SK-N-SH treated with all-trans-retinoic acid at 6 μM for 48 hours (cell line): ENCODE measurements around the gene CYP2S1.

Experiments used
- BACH2 ChIP-seq: fragments of 250-450 bp; sonication (Bioruptor Pico); IDR thresholded peaks from 2 replicates; pipeline ENCODE4 v1.9.0; 2021; ENCODE audit warnings: mild to moderate bottlenecking, borderline replicate concordance
- GLIS3 ChIP-seq: fragments of 250-450 bp; sonication (Bioruptor Pico); IDR thresholded peaks from 2 replicates; pipeline ENCODE4 v1.5.0; 2020; ENCODE audit warnings: mild to moderate bottlenecking, moderate library complexity
- ISL1 ChIP-seq: fragments of 250-450 bp; sonication (Bioruptor Pico); IDR thresholded peaks from 2 replicates; pipeline ENCODE4 v2.1.2; 2022; ENCODE audit warnings: mild to moderate bottlenecking, moderate library complexity
- OSR1 ChIP-seq: fragments of 250-450 bp; sonication (Bioruptor Pico); IDR thresholded peaks from 2 replicates; pipeline ENCODE4 v1.8.0; 2022; ENCODE audit warnings: moderate library complexity, mild to moderate bottlenecking, inconsistent platforms
- PATZ1 ChIP-seq: fragments of 250-450 bp; sonication (Bioruptor Pico); IDR thresholded peaks from 2 replicates; pipeline ENCODE4 v1.8.0; 2020; ENCODE audit warnings: mild to moderate bottlenecking, moderate library complexity, borderline replicate concordance
- SNAI2 ChIP-seq: fragments of 250-450 bp; sonication (Bioruptor Pico); IDR thresholded peaks from 2 replicates; pipeline ENCODE4 v1.5.0; 2020; ENCODE audit warnings: mild to moderate bottlenecking, moderate library complexity
- TCF4 ChIP-seq: fragments of 250-450 bp; sonication (Bioruptor Pico); IDR thresholded peaks from 2 replicates; pipeline ENCODE4 v1.8.0; 2021; ENCODE audit warnings: mild to moderate bottlenecking, moderate library complexity, borderline replicate concordance
- ZFP30 ChIP-seq: fragments of 450-650 bp; formaldehyde crosslinking; IDR thresholded peaks from 2 replicates; pipeline ENCODE4 v1.5.0; 2022; ENCODE audit warnings: mild to moderate bottlenecking, moderate library complexity

DNA sequence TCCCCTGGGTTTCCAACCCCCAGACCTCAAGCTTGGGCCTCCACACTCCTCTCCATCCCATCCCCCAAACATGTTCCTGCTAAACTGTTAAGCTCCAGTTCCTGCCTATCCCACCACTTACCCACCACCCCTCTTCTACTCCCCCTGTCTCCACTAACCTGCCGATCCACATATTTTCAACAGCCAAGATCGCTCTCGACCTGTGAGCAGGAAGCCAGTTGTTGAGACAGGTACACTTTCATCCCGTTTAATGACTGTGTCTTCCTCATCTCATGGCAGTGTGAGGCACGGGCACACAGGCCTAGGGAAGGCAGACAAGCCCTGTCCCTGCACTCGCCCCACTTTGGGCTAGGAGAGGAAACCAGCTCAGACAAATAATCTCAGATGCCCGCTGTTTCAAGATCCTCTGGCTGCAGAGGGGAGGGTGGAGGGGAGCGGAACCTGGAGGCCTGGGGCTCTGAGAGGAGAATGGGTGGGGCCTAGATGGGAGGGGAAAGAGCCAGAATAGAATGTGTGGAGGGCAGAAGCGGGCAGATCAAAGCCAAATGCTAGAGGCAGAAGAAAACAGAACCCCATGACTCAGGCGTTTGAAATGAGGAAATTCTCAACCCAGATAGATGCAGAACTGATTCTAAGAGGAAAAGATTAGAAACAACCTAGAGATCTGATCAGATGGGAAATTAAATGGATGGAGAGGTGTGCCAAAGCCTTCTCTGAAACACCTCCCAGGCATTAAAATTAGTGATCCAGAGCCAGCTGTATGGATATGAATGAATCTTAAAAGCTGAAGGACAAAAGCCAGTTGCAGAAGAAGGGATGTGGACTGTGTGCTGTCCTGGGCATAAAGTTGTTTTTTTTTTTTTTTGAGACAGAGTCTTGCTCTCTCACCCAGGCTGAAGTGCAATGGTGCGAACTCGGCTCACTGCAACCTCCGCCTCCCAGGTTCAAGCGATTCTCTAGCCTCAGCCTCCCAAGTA, 16.9 kb upstream of the CYP2S1 start:
- TF ChIP-seq GLIS3 (CRISPR knock-in tag): no peak
- TF ChIP-seq PATZ1 (CRISPR knock-in tag): no peak
- no peak for TF ChIP-seq OSR1 (CRISPR knock-in tag)
- TF ChIP-seq SNAI2 (CRISPR knock-in tag): no peak
- TF ChIP-seq BACH2 (CRISPR knock-in tag): no peak
- no peak for TF ChIP-seq ISL1
- TF ChIP-seq TCF4: no peak
- TF ChIP-seq ZFP30 (CRISPR knock-in tag): no peak
